ENCODE measurements around the gene EAPP. TPM values are rescaled to one million over a fixed set of nuclear protein-coding genes. Genes with fewer than 3 reads are reported as not detected.

EAPP gene
- total RNA-seq, result 61.5 and 72.7 TPM in 2 replicates

GRCh38 chr14:34539407-34540180, at the start of gene EAPP:
TSS of gene EAPP (minus strand) at chr14:34539701. CDS start at chr14:34539628, 73 bp downstream.

Other genes with a start within 250 kb of the EAPP start
- gene SPTSSA, start 77.5 kb downstream of the EAPP start, total RNA-seq, result 32.0 and 37.7 TPM in 2 replicates
- gene SNX6, start 90.4 kb upstream of the EAPP start, total RNA-seq, result 76.2 and 109 TPM in 2 replicates
- 64.0 and 65.6 TPM in 2 replicates for gene CFL2, start 174.9 kb upstream of the EAPP start, total RNA-seq